Head of caudate nucleus (tissue), 42 donors: Measurements from ENCODE around the gene CBX8.
A peak's percentile ranks its signal among the peaks of the same experiment; 100 is the strongest.

Experiments used
- DNase-seq, 42 donors: peaks; one replicate each; pipeline versions ENCODE4 v3.0.0 to v3.0.0-alpha.2; 2020 to 2021; ENCODE audit warnings: mixed read lengths in 7 of 42
- intact Hi-C: fragments of 100-400 bp; cut with DNase I; formaldehyde crosslinking; loops from one replicate; pipeline ENCODE4 v1.15.0; 2022

CBX8 gene

DNA sequence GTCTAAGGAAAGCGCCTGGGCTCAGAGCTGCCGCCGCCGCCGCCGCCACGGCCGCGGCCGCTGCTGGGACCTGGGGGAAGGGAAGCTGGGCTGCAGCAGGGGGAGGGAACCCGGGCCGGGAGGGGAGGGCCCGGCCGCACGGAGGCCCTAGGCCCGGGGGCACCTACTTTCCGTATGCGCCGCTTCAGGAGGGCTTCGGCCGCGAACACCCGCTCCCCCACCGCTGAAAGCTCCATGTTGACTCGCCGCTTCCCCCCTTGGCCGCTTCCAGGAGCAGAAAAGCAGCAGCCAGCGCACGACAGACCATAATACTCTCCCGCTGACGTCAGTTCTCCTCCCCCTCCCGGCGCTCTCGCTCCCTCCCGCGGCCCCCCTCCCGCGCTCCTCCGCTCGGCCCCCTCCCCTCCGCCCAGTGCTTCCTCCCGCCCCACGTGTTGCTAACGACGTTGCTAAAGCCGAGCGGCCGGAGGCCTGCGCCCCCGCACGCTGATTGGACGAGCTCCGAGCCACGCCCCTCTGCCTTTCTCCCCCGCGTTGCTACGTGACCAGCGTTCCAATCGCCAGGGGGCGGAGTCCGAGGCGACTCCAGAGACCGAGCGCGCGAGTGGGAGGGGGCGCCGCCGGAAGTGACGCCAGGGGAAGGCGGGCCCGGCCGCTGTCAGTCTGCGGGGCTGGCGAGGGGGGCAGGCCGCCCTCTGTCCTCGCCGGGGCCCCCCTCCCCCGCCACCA, at the start of gene CBX8:
Gene CBX8 (minus strand): TSS at position 315 of the 729 bp plus-strand sequence. CDS start 79 bp downstream, at position 236.
- intact Hi-C loops, result loop anchor here (5.0 kb wide), 1 partner anchor 45 kb away; no protein-coding TSS in a partner anchor
- DNase-seq, result peak; percentile 99 to 100 (median 100)

DNA sequence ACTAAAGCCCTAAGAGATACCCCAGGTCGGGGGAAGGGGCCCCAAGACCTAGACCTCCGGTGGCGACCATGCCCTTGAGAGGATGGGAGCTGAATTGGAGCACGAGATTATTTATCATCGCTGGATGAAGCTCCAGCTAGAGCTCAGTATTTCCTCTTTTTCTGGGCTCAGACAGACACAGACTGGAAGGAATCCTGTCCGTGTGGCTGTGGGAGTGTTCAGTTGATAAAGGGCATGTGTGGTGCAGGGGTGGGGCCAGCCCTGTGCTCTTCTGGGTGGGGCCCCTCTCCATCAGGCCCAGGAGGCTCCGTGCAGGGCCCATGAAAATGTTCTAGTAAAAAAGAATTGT, 48.7 kb upstream of the CBX8 start:
- no peak for DNase-seq
- intact Hi-C loops, result loop anchor here (10.0 kb wide), 1 partner anchor 69 kb away; no protein-coding TSS in a partner anchor

DNA sequence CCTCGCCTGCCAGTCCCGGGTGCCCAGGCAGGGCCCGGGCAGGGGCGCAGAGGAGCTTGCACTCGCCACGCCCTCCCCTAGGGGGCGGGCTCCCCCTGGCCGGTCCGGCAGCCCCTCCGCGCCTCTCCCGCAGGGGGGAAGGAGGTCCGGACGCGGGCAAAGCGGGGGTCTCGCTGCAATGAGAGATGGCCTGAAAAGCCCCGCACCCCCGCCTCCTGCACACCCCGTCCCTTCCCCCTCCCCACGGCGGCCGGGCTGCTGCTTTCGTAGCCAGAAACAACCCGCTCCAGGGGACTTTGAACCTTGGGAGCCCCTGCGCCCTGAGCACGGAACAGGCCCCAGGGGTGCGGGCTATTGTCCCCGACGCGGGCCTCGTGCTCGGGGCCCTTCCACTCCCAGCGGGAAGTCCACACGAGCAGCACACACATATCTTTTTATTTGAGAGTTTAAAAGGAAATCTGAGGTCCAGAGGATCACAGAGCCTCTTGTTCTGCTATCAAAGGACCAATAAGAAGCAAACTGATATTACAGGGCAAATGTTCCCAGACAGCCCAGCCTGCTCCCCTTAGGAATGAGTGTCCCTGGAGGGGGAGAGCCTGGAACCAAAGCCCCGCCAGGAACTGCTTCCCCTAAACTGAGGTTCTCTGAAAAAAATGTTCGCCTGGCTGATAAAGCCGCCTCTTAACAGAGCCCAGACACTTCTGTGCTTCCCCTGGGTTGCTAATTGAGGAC, 48.2 kb upstream of the CBX8 start:
- DNase-seq, result peak in 30 of 42 donors; percentile 39 to 81 (median 60)
- intact Hi-C loops, result loop anchor here (5.0 to 10.0 kb wide), 4 partner anchors 48 to 147 kb away; partner anchors contain the start of gene CBX8

DNA sequence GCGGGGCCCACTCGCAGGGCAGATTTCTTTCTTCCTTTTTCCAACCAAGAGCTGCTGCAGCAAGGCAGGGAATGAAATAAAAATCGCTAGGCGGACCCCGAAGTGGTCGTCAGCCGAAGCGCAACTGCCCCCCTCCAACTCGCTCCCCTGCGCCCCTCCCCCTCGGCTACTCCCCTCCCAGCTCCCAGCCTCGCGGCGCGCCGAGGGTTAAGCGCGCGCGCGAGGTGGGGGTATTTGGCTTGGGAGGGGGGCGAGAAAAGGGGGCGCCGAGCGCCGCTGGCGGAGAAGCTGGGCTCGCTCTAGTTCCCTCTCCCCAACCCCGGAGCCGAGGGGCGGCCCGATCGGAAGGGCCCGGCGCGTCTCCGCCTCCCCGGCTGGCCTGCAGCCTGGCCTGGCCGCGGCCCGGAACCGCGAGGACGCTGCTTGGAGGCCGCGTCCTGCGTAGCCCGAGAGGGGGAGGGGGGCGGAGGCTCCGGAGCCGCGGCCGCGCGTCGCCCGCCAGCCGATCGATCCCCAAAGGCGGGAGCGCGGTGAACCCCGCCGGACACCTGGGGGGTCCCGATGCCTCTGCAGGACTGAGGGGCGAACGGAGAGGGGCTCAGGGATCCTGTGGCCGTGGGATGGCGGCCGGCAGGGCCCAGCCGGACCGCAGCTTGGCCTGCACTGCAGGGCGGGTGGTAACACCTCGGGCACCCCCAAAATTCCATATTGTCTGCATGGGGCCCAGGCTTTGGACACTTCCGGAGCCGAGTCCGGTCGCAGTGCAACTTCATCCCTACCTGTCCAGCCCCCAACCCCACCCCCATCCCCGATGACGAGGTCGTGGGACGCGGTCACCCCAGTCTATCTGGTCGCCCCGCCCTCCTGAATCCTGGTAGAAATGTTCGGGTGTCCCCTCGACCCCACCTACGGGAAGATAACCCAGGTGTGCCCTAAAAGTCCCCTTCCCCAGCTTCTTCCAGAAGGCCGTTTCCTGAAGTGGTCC, 47.2 kb upstream of the CBX8 start:
- peak in 29 of 42 donors; percentile 34 to 81 (median 59) for DNase-seq
- intact Hi-C loops, result loop anchor here (5.0 to 10.0 kb wide), 4 partner anchors 47 to 148 kb away; partner anchors contain the start of gene CBX8

DNA sequence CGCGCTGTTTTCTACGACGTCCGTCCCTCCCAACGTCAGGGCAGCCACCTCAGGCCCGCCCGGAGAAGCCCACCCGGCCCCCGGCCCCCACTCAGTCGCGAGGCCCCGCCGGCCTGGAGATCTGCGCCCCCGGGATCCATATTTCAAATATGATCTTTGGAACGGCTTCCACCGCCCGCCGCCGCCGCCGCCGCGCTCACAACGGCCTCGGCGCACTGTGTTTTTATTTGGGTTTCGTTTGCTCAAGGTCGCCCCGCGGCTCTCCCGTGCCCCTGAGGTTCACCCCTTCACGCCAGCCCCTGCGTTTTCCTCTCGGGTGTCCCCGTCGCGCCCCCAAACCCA, 46.6 kb upstream of the CBX8 start:
- intact Hi-C loops, result loop anchor here (5.0 to 10.0 kb wide), 4 partner anchors 46 to 149 kb away; partner anchors contain the start of gene CBX8
- DNase-seq, result no peak

DNA sequence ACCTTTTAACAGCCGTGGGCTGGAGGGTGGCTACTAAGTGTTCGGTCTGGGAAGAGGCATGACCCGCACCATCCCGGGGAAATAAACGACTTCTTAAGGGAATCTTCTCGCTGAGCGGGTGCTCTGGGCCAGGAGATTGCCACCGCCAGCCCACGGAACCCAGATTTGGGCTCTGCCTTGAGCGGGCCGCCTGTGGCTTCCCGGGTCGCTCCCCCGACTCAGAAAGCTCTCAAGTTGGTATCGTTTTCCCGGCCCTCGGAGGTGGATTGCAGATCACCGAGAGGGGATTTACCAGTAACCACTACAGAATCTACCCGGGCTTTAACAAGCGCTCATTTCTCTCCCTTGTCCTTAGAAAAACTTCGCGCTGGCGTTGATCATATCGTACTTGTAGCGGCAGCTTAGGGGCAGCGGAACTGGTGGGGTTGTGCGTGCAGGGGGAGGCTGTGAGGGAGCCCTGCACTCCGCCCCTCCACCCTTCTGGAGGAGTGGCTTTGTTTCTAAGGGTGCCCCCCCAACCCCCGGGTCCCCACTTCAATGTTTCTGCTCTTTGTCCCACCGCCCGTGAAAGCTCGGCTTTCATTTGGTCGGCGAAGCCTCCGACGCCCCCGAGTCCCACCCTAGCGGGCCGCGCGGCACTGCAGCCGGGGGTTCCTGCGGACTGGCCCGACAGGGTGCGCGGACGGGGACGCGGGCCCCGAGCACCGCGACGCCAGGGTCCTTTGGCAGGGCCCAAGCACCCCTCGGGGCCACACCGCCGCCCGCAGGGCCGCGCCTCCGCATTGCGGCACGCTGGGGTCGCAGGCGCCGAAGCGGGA, 46.0 kb upstream of the CBX8 start:
- no peak for DNase-seq
- intact Hi-C loops, result loop anchor here (5.0 to 10.0 kb wide), 4 partner anchors 46 to 149 kb away; partner anchors contain the start of gene CBX8

DNA sequence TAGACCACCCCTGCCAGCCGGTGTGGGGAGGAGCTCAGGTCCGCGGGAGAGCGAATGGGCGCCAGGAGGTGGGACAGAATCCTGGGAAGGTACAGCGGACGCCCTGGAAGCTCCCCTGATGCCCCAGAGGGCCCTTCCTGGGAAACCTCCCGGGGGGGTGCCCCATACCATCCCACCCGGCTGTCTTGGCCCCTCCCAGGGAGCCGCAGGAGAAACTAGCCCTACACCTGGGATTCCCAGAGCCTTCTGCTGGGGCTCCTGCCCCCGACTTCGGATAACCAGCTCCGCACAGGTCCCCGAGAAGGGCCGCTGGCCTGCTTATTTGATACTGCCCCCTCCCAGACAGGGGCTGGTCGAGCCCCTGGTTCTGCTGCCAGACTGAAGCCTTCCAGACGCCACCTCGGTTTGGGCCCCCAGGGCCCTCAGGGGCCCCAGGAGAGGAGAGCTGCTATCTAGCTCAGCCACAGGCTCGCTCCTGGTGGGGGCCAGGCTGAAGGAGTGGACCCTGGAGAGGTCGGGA, 45.3 kb upstream of the CBX8 start:
- intact Hi-C loops, result loop anchor here (5.0 to 10.0 kb wide), 4 partner anchors 45 to 150 kb away; partner anchors contain the start of gene CBX8

DNA sequence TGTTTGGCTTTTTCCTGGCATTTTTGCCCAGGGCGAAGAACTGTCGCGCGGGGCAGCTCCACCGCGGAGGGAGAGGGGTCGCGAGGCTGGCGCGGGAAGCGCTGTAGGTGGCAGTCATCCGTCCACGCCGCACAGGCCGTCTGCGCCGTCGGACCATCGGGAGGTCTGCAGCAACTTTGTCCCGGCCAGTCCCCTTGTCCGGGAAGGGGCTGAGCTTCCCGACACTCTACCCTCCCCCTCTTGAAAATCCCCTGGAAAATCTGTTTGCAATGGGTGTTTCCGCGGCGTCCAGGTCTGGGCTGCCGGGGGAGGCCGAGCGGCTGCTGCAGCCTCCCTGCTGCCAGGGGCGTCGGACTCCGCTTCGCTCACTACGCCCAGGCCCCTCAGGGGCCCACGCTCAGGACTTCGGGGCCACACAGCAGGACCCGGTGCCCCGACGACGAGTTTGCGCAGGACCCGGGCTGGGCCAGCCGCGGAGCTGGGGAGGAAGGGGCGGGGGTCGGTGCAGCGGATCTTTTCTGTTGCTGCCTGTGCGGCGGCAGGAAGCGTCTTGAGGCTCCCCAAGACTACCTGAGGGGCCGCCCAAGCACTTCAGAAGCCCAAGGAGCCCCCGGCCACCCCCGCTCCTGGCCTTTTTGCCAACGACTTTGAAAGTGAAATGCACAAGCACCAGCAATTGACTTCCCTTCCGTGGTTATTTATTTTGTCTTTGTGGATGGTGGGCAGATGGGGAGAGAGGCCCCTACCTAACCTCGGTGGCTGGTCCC, 44.7 kb upstream of the CBX8 start:
- no peak for DNase-seq
- intact Hi-C loops, result loop anchor here (5.0 to 10.0 kb wide), 4 partner anchors 44 to 151 kb away; partner anchors contain the start of gene CBX8

More for the DNA sequence above, 45.3 kb upstream of the CBX8 start:
- no peak for DNase-seq

DNA sequence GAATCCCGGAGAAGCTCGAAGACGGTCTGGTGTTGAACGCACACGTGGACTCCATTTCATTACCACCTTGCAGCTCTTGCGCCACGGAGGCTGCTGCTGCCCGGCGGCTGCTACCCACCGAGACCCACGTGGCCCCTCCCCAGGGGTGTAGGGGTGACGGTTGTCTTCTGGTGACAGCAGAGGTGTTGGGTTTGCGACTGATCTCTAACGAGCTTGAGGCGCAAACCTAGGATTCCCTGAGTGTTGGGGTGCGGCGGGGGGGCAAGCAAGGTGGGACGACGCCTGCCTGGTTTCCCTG, 44.1 kb upstream of the CBX8 start:
- DNase-seq, result no peak
- intact Hi-C loops, result loop anchor here (5.0 to 10.0 kb wide), 4 partner anchors 44 to 151 kb away; partner anchors contain the start of gene CBX8

DNA sequence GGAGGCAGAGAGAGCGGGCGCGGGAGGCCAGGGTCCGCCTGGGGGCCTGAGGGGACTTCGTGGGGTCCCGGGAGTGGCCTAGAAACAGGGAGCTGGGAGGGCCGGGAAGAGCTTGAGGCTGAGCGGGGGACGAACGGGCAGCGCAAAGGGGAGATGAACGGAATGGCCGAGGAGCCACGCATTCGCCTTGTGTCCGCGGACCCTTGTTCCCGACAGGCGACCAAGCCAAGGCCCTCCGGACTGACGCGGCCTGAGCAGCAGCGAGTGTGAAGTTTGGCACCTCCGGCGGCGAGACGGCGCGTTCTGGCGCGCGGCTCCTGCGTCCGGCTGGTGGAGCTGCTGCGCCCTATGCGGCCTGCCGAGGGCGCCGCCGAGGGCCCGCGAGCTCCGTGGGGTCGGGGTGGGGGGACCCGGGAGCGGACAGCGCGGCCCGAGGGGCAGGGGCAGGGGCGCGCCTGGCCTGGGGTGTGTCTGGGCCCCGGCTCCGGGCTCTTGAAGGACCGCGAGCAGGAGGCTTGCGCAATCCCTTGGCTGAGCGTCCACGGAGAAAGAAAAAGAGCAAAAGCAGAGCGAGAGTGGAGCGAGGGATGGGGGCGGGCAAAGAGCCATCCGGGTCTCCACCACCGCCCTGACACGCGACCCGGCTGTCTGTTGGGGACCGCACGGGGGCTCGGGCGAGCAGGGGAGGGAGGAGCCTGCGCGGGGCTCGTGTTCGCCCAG, 43.6 kb upstream of the CBX8 start:
- DNase-seq, result peak in 16 of 42 donors; percentile 25 to 71 (median 48)
- intact Hi-C loops, result loop anchor here (5.0 to 10.0 kb wide), 4 partner anchors 43 to 152 kb away; partner anchors contain the start of gene CBX8

DNA sequence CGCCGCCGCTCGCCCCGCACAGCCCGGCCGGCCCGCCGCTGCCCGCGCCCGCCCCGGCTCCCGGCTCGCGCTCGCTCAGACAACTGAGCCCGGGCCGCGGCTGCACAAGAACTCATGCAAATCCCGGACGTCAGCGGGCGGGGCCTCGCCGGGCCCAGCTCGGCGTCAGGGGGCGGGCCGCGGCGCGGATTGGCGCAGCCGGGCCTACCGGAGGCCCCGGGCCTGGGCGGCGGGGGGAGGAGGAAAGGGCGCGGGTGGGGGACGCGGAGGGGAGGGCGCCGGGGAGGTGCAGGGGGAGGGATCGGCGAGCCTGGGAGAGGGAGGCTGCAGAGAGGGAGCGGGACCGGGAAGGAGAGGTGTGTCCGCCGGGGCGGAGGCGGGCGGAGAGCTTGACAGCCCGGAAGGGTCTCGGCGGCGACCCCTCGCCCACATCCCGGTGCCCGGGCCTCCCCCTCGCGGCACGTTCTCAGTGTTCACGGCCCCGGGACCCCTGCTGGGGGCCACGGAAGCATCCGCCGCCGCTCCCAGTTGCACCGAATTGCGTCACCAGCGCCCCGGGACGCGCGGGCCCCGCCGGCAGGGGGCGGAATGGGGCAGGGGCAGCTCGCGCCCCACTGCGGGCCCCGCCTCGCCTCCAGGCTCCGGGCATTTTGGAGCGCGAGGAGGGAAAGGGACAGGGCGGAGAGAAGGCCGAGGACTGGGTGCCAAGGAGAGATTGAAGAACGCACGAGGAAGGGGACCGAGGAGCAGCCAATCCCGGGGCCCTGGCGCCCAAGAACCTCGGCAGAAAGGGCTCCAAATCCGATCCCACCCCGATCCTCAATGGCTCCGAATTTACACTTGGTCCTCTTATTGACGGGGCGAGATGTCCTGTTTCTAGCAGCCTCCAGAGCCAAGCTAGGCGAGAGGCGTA, 42.7 kb upstream of the CBX8 start, which contains the start of gene CBX4:
Gene CBX4 (minus strand): TSS at position 85 of the 913 bp plus-strand sequence. CDS start 189 bp downstream, outside the sequence.
- peak; percentile 93 to 99 (median 98) for DNase-seq
- intact Hi-C loops, result loop anchor here (2.0 to 10.0 kb wide), 5 partner anchors 29 to 153 kb away; partner anchors contain the start of gene CBX8

DNA sequence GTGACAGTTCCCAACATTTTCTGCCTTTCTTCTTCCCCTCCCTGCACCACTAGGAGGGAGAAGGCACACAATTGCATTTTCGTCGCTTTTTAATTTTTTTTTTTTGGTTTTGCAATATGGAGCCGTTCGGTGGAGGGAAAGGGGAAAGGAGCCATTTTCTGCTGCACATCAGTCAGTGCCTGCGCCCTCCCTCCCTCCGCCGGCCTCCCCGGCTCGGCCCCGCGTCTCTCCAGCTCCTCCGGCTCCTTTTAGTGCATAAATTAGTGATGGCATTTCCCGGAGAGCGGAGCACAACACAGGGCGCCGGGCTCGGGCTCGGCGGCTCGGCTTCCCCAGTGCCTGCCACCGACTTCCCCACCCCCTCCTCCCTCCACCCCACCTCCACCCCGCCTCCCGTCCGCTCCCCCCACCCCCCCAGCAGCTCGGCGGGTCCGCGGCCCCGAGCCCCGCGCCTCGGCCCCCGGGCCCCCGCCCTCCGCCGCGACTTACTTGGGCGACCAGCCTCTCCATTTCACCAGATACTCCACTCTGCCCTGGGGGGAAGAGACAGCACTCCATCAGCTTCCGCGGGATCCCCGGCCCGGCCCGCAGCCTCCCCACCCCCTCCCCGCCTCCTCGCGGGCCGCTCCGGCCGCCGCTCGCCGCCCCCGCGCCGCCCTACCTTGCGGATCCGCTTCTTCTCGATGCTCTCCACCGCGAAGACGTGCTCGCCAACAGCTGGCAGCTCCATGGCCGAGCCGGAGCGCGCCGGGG, 41.8 kb upstream of the CBX8 start:
- intact Hi-C loops, result loop anchor here (2.0 kb wide), 1 partner anchor 28 kb away; no protein-coding TSS in a partner anchor
- peak; percentile 44 to 90 (median 72) for DNase-seq

DNA sequence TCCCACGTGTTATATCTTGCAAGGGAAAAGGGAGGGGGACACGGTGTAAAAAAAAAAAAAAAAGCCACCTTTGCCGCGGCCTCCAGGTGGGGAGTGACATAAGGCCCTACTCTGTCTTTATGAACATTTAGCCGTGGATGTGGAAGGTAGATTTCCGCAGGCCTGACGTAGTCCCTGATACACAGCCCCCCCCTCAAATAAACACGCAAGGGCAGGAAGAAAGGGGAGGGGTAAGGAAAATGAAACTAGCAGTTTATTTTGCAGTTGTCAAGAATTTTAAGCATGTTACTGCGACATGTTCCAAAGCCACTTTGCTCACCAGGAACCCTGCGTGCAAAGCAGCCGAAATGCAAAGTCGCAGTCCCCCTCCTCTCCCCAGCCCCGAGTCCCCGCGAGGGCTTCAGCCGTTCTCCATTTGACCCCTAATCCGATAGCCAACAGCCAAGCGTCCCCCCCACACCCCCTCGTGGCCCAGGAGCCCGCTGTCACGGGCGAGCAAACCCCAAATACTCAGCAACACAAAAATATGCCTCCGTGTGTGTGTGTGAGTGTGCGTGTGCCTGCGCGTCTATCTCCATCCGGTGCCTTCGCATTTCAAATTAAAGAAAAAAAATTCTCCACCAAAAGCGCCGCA, 41.1 kb upstream of the CBX8 start:
- DNase-seq, result peak in 5 of 42 donors; percentile 22 to 38 (median 25)
- intact Hi-C loops, result loop anchor here (2.0 kb wide), 1 partner anchor 27 kb away; no protein-coding TSS in a partner anchor
